Breast epithelium (tissue), 4 donors: Measurements from ENCODE around the gene CYBC1. TPM values are rescaled to one million over a fixed set of nuclear protein-coding genes. Genes with fewer than 3 reads are reported as not detected.
A peak's percentile ranks its signal among the peaks of the same experiment; 100 is the strongest.

Source experiments
- DNase-seq, 2 donors: peaks; one replicate each; pipeline ENCODE4 v3.0.0-alpha.2; 2019; ENCODE audit warnings: low spot score in 2 of 2
- H3K27ac ChIP-seq, 2 donors: fragments of 200-600 bp; sonication (generic) in 1 of 2; one replicate each; pipeline ENCODE4 v1.5.1; 2016 to 2019; ENCODE audit warnings: mild to moderate bottlenecking in 1 of 2
- H3K27me3 ChIP-seq, 2 donors: fragments of 200-600 bp; sonication (generic) in 1 of 2; one replicate each; pipeline versions ENCODE4 v1.5.1 to v1.6.0; 2017 to 2019; ENCODE audit warnings: control low read depth in 1 of 2, mild to moderate bottlenecking in 1 of 2
- H3K36me3 ChIP-seq: fragments of 200-600 bp; one replicate; pipeline ENCODE4 v1.5.1; 2019
- H3K4me1 ChIP-seq, 2 donors: fragments of 200-600 bp; sonication (generic); one replicate each; pipeline ENCODE4 v1.5.1; 2016 to 2019; ENCODE audit warnings: control low read depth in 1 of 2
- H3K4me3 ChIP-seq, 3 donors: fragments of 200-600 bp; sonication (generic); 1 replicate in 2 of 3; 2 replicates in 1 of 3; pipeline ENCODE4 v1.5.1; 2016 to 2019; ENCODE audit warnings: mild to moderate bottlenecking in 3 of 3, moderate library complexity in 2 of 3
- H3K9me3 ChIP-seq, 2 donors: fragments of 200-600 bp; sonication (generic) in 1 of 2; one replicate each; pipeline ENCODE4 v1.5.1; 2016 to 2019; ENCODE audit warnings: control low read depth in 1 of 2
- POLR2A ChIP-seq: fragments of 450-650 bp; IDR thresholded peaks from one replicate; pipeline ENCODE4 v1.6.1; 2016; ENCODE audit warnings: antibody characterized with exemption, mild to moderate bottlenecking, moderate library complexity
- POLR2AphosphoS5 ChIP-seq, 3 donors: sonication (generic); formaldehyde crosslinking; IDR thresholded peaks; one replicate each; pipeline ENCODE4 v1.6.1; 2017; ENCODE audit warnings: antibody characterized with exemption in 3 of 3
- intact Hi-C: fragments of 100-400 bp; cut with DNase I; formaldehyde crosslinking; loops from one replicate; pipeline ENCODE4 v1.15.1; 2023; ENCODE audit warnings: low total_unique reads
- total RNA-seq, 3 donors: library from RNA; depleted of rRNA; stranded (reverse); fragments of >200 nt; gene quantifications; one replicate each; pipeline ENCODE4 v1.1.0, GENCODE V29; 2016
- TF ChIP-seq, protein P1 (sequence below), 3 donors: fragments of 450-650 bp; IDR thresholded peaks; one replicate each; pipeline ENCODE4 v1.5.1; 2016 to 2017; ENCODE audit warnings: antibody characterized with exemption in 3 of 3, mild to moderate bottlenecking in 3 of 3, moderate library complexity in 3 of 3

Gene CYBC1
- total RNA-seq, 3 donors from 2014 or later = 54.7 to 71.4 (median 61.9) TPM

DNA sequence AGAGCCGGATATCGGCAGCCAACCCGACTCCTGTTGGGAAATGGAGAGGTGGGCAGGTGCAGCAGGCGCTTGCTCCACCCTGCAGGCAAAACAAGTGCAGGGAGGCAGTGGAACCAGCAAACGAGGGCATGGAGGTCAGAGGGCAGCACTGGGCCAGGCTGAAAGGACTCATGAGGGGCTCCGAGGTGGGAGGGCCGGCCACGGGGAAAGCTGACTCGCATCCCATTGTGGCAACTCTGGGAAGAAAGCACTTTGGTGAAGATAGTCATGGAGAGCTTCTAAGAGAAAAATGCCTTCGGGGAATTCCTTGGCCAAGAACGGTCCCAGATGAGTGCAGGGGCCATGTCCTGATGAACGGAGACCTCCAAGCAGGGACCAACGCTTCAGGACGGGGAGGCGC, 4.4 kb downstream of the CYBC1 start:
- TF ChIP-seq POLR2A (no peak), POLR2AphosphoS5 (IDR thresholded peaks at IDR 0.05) (no peak)
- TF ChIP-seq, protein P1, sequence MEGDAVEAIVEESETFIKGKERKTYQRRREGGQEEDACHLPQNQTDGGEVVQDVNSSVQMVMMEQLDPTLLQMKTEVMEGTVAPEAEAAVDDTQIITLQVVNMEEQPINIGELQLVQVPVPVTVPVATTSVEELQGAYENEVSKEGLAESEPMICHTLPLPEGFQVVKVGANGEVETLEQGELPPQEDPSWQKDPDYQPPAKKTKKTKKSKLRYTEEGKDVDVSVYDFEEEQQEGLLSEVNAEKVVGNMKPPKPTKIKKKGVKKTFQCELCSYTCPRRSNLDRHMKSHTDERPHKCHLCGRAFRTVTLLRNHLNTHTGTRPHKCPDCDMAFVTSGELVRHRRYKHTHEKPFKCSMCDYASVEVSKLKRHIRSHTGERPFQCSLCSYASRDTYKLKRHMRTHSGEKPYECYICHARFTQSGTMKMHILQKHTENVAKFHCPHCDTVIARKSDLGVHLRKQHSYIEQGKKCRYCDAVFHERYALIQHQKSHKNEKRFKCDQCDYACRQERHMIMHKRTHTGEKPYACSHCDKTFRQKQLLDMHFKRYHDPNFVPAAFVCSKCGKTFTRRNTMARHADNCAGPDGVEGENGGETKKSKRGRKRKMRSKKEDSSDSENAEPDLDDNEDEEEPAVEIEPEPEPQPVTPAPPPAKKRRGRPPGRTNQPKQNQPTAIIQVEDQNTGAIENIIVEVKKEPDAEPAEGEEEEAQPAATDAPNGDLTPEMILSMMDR (IDR thresholded peaks at IDR 0.05) = no peak
- intact Hi-C loops = no loop called here
- H3K27me3 ChIP-seq = no peaks in the 10 kb centered on the region
- H3K4me1 ChIP-seq = peaks cover 14 to 25% of the 10 kb centered on the region in 2 donors
- peak overlapping the region in 1 of 3 donors; percentile 30 for H3K4me3 ChIP-seq
- H3K27ac ChIP-seq = peak overlapping the region; percentile 70 to 78
- DNase-seq = no peak
- H3K9me3 ChIP-seq = no peaks in the 10 kb centered on the region
- no peaks in the 10 kb centered on the region for H3K36me3 ChIP-seq

DNA sequence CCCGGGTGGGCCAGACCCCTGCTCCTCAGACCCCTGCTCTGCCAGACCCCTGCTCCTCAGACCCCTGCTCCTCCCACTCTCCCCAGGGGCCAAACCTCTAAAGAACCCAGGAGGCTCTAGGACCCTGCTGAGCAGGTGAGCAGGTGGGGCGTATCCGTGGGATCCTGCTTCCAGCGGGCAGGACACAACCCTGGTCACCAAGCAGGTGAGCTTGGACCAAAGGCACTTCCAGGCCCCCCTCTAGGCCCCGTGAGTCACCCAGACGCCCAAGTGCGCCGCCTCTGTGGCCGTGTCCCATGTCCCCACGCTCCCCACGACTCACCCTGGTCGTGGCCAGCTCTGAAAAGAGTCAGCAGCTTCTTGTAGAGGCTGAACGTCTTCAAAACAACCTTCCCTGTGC, 5.0 kb downstream of the CYBC1 start:
- H3K27ac ChIP-seq = peak overlapping the region; percentile 70 to 78
- H3K9me3 ChIP-seq = no peaks in the 10 kb centered on the region
- H3K4me3 ChIP-seq = peak overlapping the region in 1 of 3 donors; percentile 30
- DNase-seq = no peak
- intact Hi-C loops = no loop called here
- TF ChIP-seq, protein P1 (IDR thresholded peaks at IDR 0.05) = no peak
- TF ChIP-seq POLR2A (no peak), POLR2AphosphoS5 (IDR thresholded peaks at IDR 0.05) (no peak)
- no peaks in the 10 kb centered on the region for H3K36me3 ChIP-seq
- peaks cover 14 to 25% of the 10 kb centered on the region in 2 donors for H3K4me1 ChIP-seq
- H3K27me3 ChIP-seq = no peaks in the 10 kb centered on the region

DNA sequence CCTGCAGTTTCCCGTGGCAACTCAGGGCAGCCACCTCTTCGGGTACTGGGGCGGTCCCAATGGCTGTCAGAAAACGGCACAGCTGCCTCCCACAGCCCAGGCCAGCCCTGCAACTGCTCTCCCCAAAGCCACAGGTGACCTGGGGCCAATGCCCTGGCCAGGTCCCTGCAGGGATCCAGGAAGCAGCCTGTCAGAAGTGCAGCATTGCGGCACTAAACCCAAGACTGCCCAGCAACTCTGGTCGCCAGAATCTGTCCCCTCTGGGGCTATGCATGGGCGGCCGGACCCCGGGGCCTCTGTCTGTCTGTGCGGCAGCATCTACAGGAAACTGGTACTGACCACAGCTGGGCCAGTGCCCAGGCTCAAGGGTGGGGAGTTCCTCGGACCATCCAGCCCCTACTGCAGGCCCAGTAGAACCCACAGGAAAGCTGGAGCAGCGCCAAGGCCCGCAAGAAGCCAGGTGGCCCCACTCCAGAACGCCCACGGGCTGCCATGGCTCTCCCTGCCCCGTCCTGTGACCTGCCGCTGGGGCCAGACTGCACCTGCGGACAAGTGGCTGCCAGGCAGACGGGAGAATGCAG, 5.5 kb downstream of the CYBC1 start:
- intact Hi-C loops = no loop called here
- peak overlapping the region in 1 of 3 donors; percentile 30 for H3K4me3 ChIP-seq
- H3K36me3 ChIP-seq = no peaks in the 10 kb centered on the region
- H3K27ac ChIP-seq = peak overlapping the region; percentile 70 to 78
- DNase-seq = peak in 1 of 2 donors; percentile 50
- peaks cover 14 to 25% of the 10 kb centered on the region in 2 donors for H3K4me1 ChIP-seq
- no peaks in the 10 kb centered on the region for H3K27me3 ChIP-seq
- TF ChIP-seq, protein P1 (IDR thresholded peaks at IDR 0.05) = no peak
- TF ChIP-seq POLR2A (no peak), POLR2AphosphoS5 (IDR thresholded peaks at IDR 0.05) (no peak)
- H3K9me3 ChIP-seq = no peaks in the 10 kb centered on the region

DNA sequence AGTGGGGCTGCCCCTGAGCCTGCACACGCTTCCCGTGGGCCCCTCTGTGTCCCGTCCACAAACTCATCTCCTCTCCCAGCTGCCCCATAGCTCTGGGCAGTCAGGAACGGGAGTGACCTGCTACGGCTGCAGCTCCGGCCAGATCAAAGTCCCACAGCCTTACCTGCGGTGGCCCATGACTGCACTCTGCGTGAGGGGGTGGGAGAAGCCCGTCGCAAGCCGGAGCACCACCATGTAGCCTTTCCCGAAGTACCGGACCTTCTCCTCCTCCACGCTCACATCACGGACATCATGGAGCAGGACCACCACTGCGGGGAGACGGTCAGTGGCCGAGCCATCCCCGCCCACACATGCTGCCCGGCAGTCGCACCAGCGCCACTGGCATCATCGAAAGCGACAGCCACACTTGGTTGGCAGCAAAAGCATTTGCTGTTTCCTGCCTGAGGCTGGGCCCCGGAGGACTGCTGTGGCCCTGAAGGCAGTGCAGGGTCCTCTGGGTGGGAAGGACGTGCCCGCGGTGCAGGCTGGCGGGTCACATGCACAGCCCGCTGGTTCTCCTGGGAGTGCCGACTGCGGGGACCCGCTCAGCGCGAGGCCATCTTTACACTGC, 6.2 kb downstream of the CYBC1 start:
- Histone ChIP-seq H3K27me3 (no peaks in the 10 kb centered on the region), H3K9me3 (no peaks in the 10 kb centered on the region), H3K4me3 (peak overlapping the region in 1 of 3 donors; percentile 0), H3K4me1 (peaks cover 8 to 19% of the 10 kb centered on the region in 2 donors), H3K27ac (peak overlapping the region; percentile 70 to 78), H3K36me3 (no peaks in the 10 kb centered on the region)
- intact Hi-C loops = no loop called here
- TF ChIP-seq POLR2A (no peak), POLR2AphosphoS5 (IDR thresholded peaks at IDR 0.05) (no peak)
- TF ChIP-seq, protein P1 (IDR thresholded peaks at IDR 0.05) = no peak
- no peak for DNase-seq

DNA sequence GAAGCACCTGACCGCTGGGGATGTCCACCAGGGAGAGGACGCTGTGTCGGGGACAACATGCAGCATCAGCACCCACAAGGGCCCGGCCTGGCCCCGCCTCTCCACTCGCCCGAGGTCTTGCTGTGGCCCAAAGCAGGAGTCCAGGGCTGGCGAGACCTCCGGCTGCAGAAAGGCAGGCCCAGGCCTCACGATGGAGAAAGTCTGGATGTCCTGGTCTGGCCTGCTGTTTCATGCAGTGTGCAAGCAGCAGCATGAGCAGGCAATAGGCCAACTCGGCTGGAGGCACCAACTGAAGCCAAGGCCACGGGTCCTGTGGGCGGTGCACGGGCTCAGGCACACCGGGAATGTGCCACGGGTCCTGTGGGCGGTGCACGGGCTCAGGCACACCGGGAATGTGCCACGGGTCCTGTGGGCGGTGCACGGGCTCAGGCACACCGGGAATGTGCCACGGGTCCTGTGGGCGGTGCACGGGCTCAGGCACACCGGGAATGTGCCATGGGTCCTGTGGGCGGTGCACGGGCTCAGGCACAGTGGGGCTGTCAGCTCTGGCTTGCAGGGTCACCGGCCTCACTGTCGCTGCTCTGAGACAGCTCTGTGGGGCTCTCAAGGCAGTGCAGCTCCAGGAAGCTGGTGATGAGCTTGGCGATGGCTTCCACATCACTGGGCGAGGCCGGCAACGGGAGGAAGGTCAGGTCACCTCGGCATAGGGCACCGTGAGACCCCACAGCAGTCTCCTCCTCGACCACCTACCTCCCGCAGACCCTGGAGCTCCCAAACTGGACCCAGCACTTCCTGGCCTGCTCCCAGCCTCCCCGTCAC, 6.9 kb downstream of the CYBC1 start:
- H3K4me3 ChIP-seq = no peak overlapping the region
- no peak overlapping the region for H3K27ac ChIP-seq
- no peaks in the 10 kb centered on the region for H3K27me3 ChIP-seq
- no peaks in the 10 kb centered on the region for H3K36me3 ChIP-seq
- DNase-seq = peak in 1 of 2 donors; percentile 48
- H3K9me3 ChIP-seq = no peaks in the 10 kb centered on the region
- intact Hi-C loops = no loop called here
- TF ChIP-seq POLR2AphosphoS5 (IDR thresholded peaks at IDR 0.05) = no peak
- TF ChIP-seq POLR2A = no peak
- TF ChIP-seq, protein P1 (IDR thresholded peaks at IDR 0.05) = no peak
- H3K4me1 ChIP-seq = peaks cover 6 to 18% of the 10 kb centered on the region in 2 donors
